Left lung (tissue), 10 donors: ENCODE results near the gene TMEM52. TPM values are rescaled to one million over a fixed set of nuclear protein-coding genes. Genes with fewer than 3 reads are reported as not detected.

ENCODE experiments used
- ATAC-seq: fragments of 200-7000 bp; cut with Tn5 transposase; one replicate; pipeline ENCODE4 v1.9.1; 2020; ENCODE audit warnings: moderate library complexity
- DNase-seq, 4 donors: peaks; one replicate each; pipeline ENCODE4 v3.0.0-alpha.2; 2013 to 2020
- H3K27ac ChIP-seq, 2 donors: fragments of 200-600 bp; sonication (generic) in 1 of 2; one replicate each; pipeline versions ENCODE4 v1.5.0 to v1.8.0; 2020 to 2021
- H3K27me3 ChIP-seq, 2 donors: fragments of 200-600 bp; sonication (generic) in 1 of 2; one replicate each; pipeline versions ENCODE4 v1.5.0 to v1.8.0; 2020 to 2021
- H3K36me3 ChIP-seq, 2 donors: fragments of 200-600 bp; sonication (generic) in 1 of 2; one replicate each; pipeline versions ENCODE4 v1.5.0 to v1.8.0; 2020 to 2021
- H3K4me1 ChIP-seq, 2 donors: fragments of 200-600 bp; one replicate each; pipeline ENCODE4 v1.8.0; 2021
- H3K4me3 ChIP-seq, 2 donors: fragments of 200-600 bp; sonication (generic) in 1 of 2; one replicate each; pipeline versions ENCODE4 v1.5.0 to v1.8.0; 2020 to 2021; ENCODE audit warnings: mild to moderate bottlenecking in 1 of 2
- H3K9me3 ChIP-seq, 2 donors: fragments of 200-600 bp; sonication (generic) in 1 of 2; one replicate each; pipeline versions ENCODE4 v1.5.0 to v1.8.0; 2020 to 2021
- intact Hi-C, 2 donors: fragments of 100-400 bp; cut with DNase I; formaldehyde crosslinking; loops; one replicate each; pipeline versions ENCODE4 v1.11.2 to v1.14.2; 2022
- polyA plus RNA-seq, 6 donors: library from polyadenylated mRNA; unstranded; fragments of 120-200 nt; gene quantifications; one replicate each; pipeline ENCODE4 v1.2.1, GENCODE V29; 2013; ENCODE audit not compliant: insufficient read length in 6 of 6
- total RNA-seq, 2 donors: library from RNA; stranded (reverse); fragmentation: NEBNext Ultra II Directional; extraction: Animal tissue kit (Norgen Biotek cat#: 25700); gene quantifications; one replicate each; pipeline ENCODE4 v1.2.1, GENCODE V29; 2021
- TF ChIP-seq, protein P1 (sequence below), 2 donors: fragments of 200-600 bp; sonication (generic) in 1 of 2; IDR thresholded peaks; one replicate each; pipeline versions ENCODE4 v1.5.0 to v1.8.0; 2021; ENCODE audit warnings: antibody characterized with exemption in 2 of 2
- donor health status: DM: no; HTN: yes; CAD: no.
- donor health status: DM: no; HTN: no; CAD: no.

Gene TMEM52
- total and polyA plus RNA-seq, 8 donors, result 1.2 to 4.1 (median 2.2) TPM

DNA sequence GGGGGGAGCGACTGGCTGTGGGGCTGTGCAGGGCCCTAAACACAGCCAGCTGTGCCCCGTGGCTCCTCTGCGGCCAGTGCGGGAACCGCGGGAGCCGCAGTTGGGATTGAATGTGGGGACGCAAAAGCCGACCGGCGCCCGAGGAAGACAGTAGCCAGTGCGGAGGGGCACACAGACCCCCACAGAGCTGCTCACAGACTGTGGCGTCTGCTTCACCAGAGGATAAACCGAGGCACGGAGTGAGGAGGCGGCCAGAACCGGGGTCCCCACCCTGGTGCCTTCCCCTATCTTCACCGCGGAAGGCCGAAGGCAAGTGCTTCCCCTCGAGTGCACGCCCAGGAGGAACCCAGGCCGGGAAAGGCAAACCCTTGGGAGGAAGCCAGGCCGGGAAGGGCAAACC is 8.7 kb upstream of the TMEM52 start:
- no peaks in the 10 kb centered on the region for H3K4me1 ChIP-seq
- no peaks in the 10 kb centered on the region for H3K9me3 ChIP-seq
- TF ChIP-seq, protein P1, sequence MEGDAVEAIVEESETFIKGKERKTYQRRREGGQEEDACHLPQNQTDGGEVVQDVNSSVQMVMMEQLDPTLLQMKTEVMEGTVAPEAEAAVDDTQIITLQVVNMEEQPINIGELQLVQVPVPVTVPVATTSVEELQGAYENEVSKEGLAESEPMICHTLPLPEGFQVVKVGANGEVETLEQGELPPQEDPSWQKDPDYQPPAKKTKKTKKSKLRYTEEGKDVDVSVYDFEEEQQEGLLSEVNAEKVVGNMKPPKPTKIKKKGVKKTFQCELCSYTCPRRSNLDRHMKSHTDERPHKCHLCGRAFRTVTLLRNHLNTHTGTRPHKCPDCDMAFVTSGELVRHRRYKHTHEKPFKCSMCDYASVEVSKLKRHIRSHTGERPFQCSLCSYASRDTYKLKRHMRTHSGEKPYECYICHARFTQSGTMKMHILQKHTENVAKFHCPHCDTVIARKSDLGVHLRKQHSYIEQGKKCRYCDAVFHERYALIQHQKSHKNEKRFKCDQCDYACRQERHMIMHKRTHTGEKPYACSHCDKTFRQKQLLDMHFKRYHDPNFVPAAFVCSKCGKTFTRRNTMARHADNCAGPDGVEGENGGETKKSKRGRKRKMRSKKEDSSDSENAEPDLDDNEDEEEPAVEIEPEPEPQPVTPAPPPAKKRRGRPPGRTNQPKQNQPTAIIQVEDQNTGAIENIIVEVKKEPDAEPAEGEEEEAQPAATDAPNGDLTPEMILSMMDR (IDR thresholded peaks at IDR 0.05), result no peak
- intact Hi-C loops, result no loop called here
- no peaks in the 10 kb centered on the region for H3K36me3 ChIP-seq
- peaks cover 0 to 5% of the 10 kb centered on the region in 2 donors for H3K27me3 ChIP-seq
- H3K4me3 ChIP-seq, result no peak overlapping the region
- peak in 1 of 4 donors; percentile 66 for DNase-seq
- H3K27ac ChIP-seq, result no peak overlapping the region
- ATAC-seq, result no peak

DNA sequence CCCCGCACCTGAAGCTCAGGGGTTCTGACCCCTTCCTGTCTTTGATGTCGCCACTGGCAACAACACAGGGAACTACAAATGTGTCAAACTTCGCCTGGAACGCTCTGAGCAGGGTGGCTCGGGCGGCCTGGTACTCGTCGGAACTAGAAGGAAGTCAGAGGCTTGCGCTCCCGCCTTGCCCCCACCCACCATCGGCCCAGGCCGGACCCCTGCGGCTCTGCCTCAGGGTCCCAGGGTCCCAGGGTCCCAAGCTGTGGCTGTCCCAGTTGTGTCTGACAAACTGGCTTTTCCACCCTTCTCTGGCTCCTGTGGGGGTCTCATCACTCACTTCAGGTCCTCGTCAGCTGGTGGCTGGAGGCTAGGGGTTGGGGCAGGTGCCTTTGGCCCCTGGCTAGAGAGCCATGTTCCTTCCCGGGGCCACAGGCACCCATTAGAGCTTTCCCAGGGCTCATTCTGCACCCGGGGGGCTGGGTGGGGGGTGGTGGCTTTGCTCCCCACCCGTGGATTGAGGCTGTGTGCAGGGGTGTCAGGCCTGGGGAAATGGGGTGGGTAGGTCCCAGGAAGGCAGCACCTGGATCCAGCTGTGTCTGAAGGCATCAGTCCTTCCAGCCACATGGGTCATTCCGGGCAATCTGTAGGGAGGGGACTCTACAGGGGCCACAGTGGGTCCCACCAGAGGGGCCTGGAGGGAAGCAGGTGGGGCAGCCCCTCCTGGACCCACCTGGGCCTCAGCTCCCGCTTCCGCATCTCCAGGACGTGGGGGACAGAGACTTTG is 8.0 kb upstream of the TMEM52 start:
- peak in 1 of 4 donors; percentile 70 for DNase-seq
- peaks cover 0 to 5% of the 10 kb centered on the region in 2 donors for H3K27me3 ChIP-seq
- H3K4me3 ChIP-seq, result no peak overlapping the region
- no peaks in the 10 kb centered on the region for H3K4me1 ChIP-seq
- intact Hi-C loops, result no loop called here
- H3K27ac ChIP-seq, result no peak overlapping the region
- no peaks in the 10 kb centered on the region for H3K9me3 ChIP-seq
- no peaks in the 10 kb centered on the region for H3K36me3 ChIP-seq
- ATAC-seq, result no peak
- TF ChIP-seq, protein P1 (IDR thresholded peaks at IDR 0.05), result no peak

DNA sequence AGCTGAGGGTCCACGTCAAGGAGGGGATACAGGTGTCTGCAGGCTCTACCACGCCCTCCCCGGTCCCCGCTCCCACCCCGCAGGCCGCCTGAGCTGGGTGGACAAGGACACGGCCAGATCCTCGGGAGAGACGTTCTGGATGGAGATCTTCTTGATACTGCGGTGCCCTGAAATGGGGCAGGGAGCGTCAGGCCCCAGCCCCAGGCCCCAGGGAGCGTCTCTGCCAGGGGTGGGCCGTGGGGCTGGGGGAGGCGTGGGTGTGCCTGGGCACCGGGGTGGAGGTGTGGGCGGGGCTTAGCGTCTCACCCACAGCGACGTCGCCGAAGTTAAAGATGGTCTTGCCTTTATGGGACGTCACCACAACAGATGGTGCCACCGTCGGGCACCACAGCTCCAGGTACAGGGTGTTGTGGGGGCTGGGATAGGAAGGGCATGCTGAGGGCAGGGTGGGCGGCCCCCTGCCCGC is 7.3 kb upstream of the TMEM52 start:
- Histone ChIP-seq H3K27me3 (peaks cover 0 to 5% of the 10 kb centered on the region in 2 donors), H3K4me3 (no peak overlapping the region), H3K4me1 (no peaks in the 10 kb centered on the region), H3K27ac (no peak overlapping the region), H3K9me3 (no peaks in the 10 kb centered on the region), H3K36me3 (no peaks in the 10 kb centered on the region)
- TF ChIP-seq, protein P1 (IDR thresholded peaks at IDR 0.05), result no peak
- intact Hi-C loops, result no loop called here
- no peak for ATAC-seq
- DNase-seq, result no peak

DNA sequence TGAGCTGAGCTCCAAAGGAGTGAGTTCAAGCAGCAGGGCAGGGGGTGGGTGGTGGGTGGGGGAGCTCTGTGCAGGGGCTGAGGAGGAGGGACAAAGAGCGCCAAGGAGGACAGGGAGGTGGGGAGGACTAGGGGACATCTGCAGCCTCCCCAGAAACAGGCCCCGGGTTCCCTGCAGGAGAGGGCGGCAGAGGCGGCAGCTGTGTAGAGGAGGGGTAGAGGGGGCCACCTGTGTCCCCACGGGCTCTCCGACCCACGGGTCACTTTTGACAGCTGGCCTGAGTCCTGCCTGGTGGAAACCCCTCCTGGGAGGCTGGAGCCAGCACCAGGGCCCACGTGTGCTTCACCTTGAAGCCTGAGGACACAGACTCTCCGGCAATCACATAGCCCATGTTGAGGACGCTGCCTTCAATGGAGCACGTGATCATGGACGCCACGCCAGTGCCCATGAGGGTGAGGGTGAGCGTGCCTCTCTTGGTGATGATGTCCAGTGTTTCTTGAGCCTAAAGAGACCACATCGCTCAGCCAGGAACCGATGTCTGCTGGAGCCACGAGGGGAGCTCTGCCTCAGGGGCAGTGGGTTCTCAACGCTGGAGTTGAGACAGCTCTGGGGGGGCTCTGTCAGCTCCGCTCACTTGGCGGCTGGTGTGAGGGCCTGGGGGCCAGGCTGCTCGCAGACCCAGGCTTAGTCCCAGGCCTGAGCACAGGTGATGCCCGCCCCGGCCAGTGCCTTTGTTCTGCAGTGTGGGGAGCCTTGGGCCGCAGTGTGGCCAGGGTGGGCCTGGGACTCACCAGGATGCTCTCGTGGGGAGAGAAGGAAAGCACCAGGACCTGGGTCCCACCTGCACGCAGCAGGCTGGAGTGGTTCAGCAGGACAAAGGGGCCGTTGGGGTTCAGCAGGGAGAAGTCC is 6.6 kb upstream of the TMEM52 start:
- intact Hi-C loops, result no loop called here
- Histone ChIP-seq H3K36me3 (no peaks in the 10 kb centered on the region), H3K4me1 (no peaks in the 10 kb centered on the region), H3K9me3 (no peaks in the 10 kb centered on the region), H3K27me3 (peaks cover 0 to 5% of the 10 kb centered on the region in 2 donors), H3K27ac (no peak overlapping the region), H3K4me3 (no peak overlapping the region)
- TF ChIP-seq, protein P1 (IDR thresholded peaks at IDR 0.05), result no peak
- DNase-seq, result no peak
- no peak for ATAC-seq

- Histone ChIP-seq H3K27ac (no peak overlapping the region), H3K36me3 (no peaks in the 10 kb centered on the region), H3K9me3 (no peaks in the 10 kb centered on the region), H3K4me1 (no peaks in the 10 kb centered on the region), H3K4me3 (no peak overlapping the region), H3K27me3 (peaks cover 0 to 5% of the 10 kb centered on the region in 2 donors)
- intact Hi-C loops, result no loop called here
- DNase-seq (no peak), ATAC-seq (no peak)
- TF ChIP-seq, protein P1 (IDR thresholded peaks at IDR 0.05), result no peak
Measured at GRCh38 chr1:1924849-1925248, 5.8 kb upstream of the TMEM52 start.
